NB4 (cell line): Measurements from ENCODE around the gene CARS1.
A peak's percentile ranks its signal among the peaks of the same experiment; 100 is the strongest.

Source experiments
- CTCF ChIP-seq: IDR thresholded peaks from one replicate; pipeline ENCODE4 v1.5.1; 2012; ENCODE audit warnings: low read depth, low read length
- MAX ChIP-seq: IDR thresholded peaks from 2 replicates; pipeline ENCODE4 v1.6.1; 2011; ENCODE audit warnings: low read depth, low read length
- MYC ChIP-seq: IDR thresholded peaks from 2 replicates; pipeline ENCODE4 v1.6.1; 2011; ENCODE audit warnings: low read depth, low read length
- POLR2A ChIP-seq: IDR thresholded peaks from 2 replicates; pipeline ENCODE4 v1.6.1; 2011; ENCODE audit warnings: mild to moderate bottlenecking; ENCODE audit not compliant: insufficient read length; ENCODE audit errors: extremely low read depth

GRCh38 chr11:2992234-2992996, 64.8 kb downstream of the CARS1 start, which contains the start of gene NAP1L4:
- no peak for TF ChIP-seq CTCF
- peak; percentile 77 for TF ChIP-seq POLR2A
- peak; percentile 78 for TF ChIP-seq MAX
- peak; percentile 58; the same call in 1 of the 2 replicates for TF ChIP-seq MYC
